Measurements from ENCODE around the gene PSTPIP2. TPM values are rescaled to one million over a fixed set of nuclear protein-coding genes. Genes with fewer than 3 reads are reported as not detected.

The PSTPIP2 gene
- total and polyA plus RNA-seq, 2 of the 8 experiments (the other 6 are each of a cell fraction or from before 2014, with no cell fraction given), result 1.8 to 2.4 TPM

DNA sequence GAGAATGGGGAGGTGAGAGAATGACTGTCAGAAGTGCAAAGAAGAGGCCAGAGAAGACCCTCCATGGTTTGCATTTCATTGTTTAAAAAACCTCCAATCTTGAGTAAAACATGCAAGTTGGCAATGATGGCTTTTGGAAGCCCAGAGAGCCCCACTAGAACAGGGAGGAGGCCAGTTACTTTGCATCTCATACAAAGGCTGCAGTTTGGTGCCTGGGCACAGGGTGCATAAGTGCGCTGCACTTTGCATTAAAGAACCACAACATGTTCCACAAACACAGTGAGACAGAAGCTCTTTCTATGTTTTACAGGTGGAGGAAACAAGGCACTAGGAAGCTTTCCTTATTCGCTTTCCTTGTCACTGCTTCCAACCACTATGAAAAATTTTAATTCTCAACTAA is 25.4 kb downstream of the PSTPIP2 start:
- no peaks in the 10 kb centered on the region for H3K27me3 ChIP-seq (replicated peaks in 1 of 4; ENCODE audit: control insufficient read depth in 3 of 4, extremely low read depth in 1 of 4, insufficient read depth in 3 of 4, low read length in 3 of 4)
- WGBS, 2 experiments (ENCODE audit: extremely low coverage in 1 of 2, insufficient coverage in 1 of 2, insufficient read length in 1 of 2, insufficient replicate concordance in 2 of 2, low coverage in 1 of 2, low lambda C conversion rate in 2 of 2, missing lambda C conversion rate in 1 of 2), result 84% methylated on average over 2 of the region's 2 CpGs; no CpG with 5 or more reads in 1 of the 2 experiments
- no peak overlapping the region for H3K27ac ChIP-seq (ENCODE audit: low read depth, low read length)
- CTCF ChIA-PET (ENCODE audit: partially characterized antibody), result interaction anchor here (0.6 to 2.3 kb wide), 10 partner anchors 9 to 85 kb away, joined by 3 to 9 read pairs (median 4); no protein-coding TSS in a partner anchor
- H2BK5ac ChIP-seq (ENCODE audit: low read depth, low read length), result no peak overlapping the region
- H4K20me1 ChIP-seq (replicated peaks in 1 of 2; ENCODE audit: control insufficient read depth in 1 of 2, insufficient read depth in 2 of 2, low read length in 2 of 2), result no peaks in the 10 kb centered on the region
- DNase-seq (ENCODE audit: low read depth in 1 of 2, low spot score in 2 of 2) (no peak), FAIRE-seq (no peak)
- no peak overlapping the region for H3K23ac ChIP-seq (ENCODE audit: insufficient read length)
- H3K4me1 ChIP-seq (replicated peaks in 1 of 4; ENCODE audit: control insufficient read depth in 3 of 4, insufficient read depth in 4 of 4, low read length in 3 of 4), result peaks cover 0 to 8% (median 2%) of the 10 kb centered on the region in 4 experiments; a peak in 2 of 7 replicates
- no peaks in the 10 kb centered on the region for H3K23me2 ChIP-seq (ENCODE audit: low read depth, low read length)
- no peak overlapping the region for H3K9ac ChIP-seq (replicated peaks in 1 of 4; ENCODE audit: extremely low read depth in 1 of 4, low read depth in 3 of 4, low read length in 3 of 4)
- H2BK12ac ChIP-seq (ENCODE audit: low read depth, low read length), result no peak overlapping the region
- no peaks in the 10 kb centered on the region for H3K9me3 ChIP-seq (ENCODE audit: insufficient read depth in 2 of 2, low read depth in 1 of 2, low read length in 1 of 2)
- H3K18ac ChIP-seq (ENCODE audit: extremely low read depth, low read length), result no peak overlapping the region
- H4K5ac ChIP-seq (ENCODE audit: insufficient read length, low read depth, low read length), result no peak overlapping the region
- H3K56ac ChIP-seq (replicated peaks; ENCODE audit: insufficient read length, low read depth, low read length), result no peak overlapping the region
- no peaks in the 10 kb centered on the region for H3K79me1 ChIP-seq (ENCODE audit: low read depth, low read length)
- POLR2A ChIA-PET (ENCODE audit: partially characterized antibody), result no interaction called here
- H4K91ac ChIP-seq (replicated peaks; ENCODE audit: insufficient read length, low read length), result no peak overlapping the region
- H2BK120ac ChIP-seq (replicated peaks; ENCODE audit: low read depth, low read length), result no peak overlapping the region
- no peak overlapping the region for H2BK15ac ChIP-seq (ENCODE audit: low read length)
- no peak overlapping the region for H3K4me3 ChIP-seq (ENCODE audit: extremely low read depth in 1 of 4, insufficient read depth in 2 of 4, low read depth in 3 of 4, low read length in 4 of 4)
- no peak overlapping the region for H2AFZ ChIP-seq (ENCODE audit: low read length)
- no peaks in the 10 kb centered on the region for H3K36me3 ChIP-seq (ENCODE audit: control insufficient read depth in 2 of 4, insufficient read depth in 4 of 4, low read length in 3 of 4)
- TF ChIP-seq SP1 (IDR thresholded peaks at IDR 0.05; ENCODE audit: low read depth, low read length) (no peak), ZNF274 (IDR thresholded peaks at IDR 0.05; ENCODE audit: borderline replicate concordance, extremely low read depth, low read length) (no peak), RNF2 (IDR thresholded peaks at IDR 0.05; ENCODE audit: borderline replicate concordance, low read depth, low read length, missing control alignments, poor library complexity, severe bottlenecking) (no peak), JUN (IDR thresholded peaks at IDR 0.05; ENCODE audit: low read depth, low read length) (no peak), CBX5 (IDR thresholded peaks at IDR 0.05; ENCODE audit: low read depth, low read length) (no peak)
- TF ChIP-seq, protein P1, sequence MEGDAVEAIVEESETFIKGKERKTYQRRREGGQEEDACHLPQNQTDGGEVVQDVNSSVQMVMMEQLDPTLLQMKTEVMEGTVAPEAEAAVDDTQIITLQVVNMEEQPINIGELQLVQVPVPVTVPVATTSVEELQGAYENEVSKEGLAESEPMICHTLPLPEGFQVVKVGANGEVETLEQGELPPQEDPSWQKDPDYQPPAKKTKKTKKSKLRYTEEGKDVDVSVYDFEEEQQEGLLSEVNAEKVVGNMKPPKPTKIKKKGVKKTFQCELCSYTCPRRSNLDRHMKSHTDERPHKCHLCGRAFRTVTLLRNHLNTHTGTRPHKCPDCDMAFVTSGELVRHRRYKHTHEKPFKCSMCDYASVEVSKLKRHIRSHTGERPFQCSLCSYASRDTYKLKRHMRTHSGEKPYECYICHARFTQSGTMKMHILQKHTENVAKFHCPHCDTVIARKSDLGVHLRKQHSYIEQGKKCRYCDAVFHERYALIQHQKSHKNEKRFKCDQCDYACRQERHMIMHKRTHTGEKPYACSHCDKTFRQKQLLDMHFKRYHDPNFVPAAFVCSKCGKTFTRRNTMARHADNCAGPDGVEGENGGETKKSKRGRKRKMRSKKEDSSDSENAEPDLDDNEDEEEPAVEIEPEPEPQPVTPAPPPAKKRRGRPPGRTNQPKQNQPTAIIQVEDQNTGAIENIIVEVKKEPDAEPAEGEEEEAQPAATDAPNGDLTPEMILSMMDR (IDR thresholded peaks at IDR 0.05; ENCODE audit: control extremely low read depth in 1 of 3, insufficient read depth in 1 of 3, low read depth in 1 of 3, low read length in 3 of 3), result no peak
- H3K4me2 ChIP-seq (ENCODE audit: insufficient read depth in 1 of 2, low read depth in 2 of 2, low read length in 2 of 2), result no peak overlapping the region
- no peaks in the 10 kb centered on the region for H3K79me2 ChIP-seq (ENCODE audit: control insufficient read depth in 1 of 2, insufficient read depth in 2 of 2, low read length in 2 of 2)
- no peak overlapping the region for H4K8ac ChIP-seq (ENCODE audit: extremely low read depth, insufficient read depth, low read length)
- H2AK5ac ChIP-seq (ENCODE audit: low read depth, low read length), result no peak overlapping the region
- no peak overlapping the region for H3K4ac ChIP-seq (replicated peaks; ENCODE audit: insufficient read length, low read depth, low read length)
- no peak overlapping the region for H2BK20ac ChIP-seq (ENCODE audit: low read length)
- no peak overlapping the region for H3K14ac ChIP-seq (ENCODE audit: insufficient read length)
